Fibroblast of pulmonary artery (primary cell): ENCODE results near the gene ARL8A.

ENCODE experiments used
- DNase-seq: peaks from one replicate; pipeline ENCODE4 v3.0.0-alpha.2; 2010; ENCODE audit warnings: low read depth
- H3K4me3 ChIP-seq: replicated peaks from 2 replicates; pipeline ENCODE4 v1.5.1; 2011; ENCODE audit warnings: low read depth, mild to moderate bottlenecking, control low read depth, low read length, moderate library complexity
- CTCF ChIP-seq: IDR thresholded peaks from 2 replicates; pipeline ENCODE4 v1.5.1; 2011; ENCODE audit warnings: mild to moderate bottlenecking, control low read depth, low read length, inconsistent platforms; ENCODE audit errors: missing control alignments

ARL8A gene

GRCh38 chr1:202154148-202154765 is 9.7 kb upstream of the ARL8A start:
- TF ChIP-seq CTCF, result no peak
- H3K4me3 ChIP-seq, result no peak overlapping the region
- no peak for DNase-seq

- TF ChIP-seq CTCF, result no peak
- H3K4me3 ChIP-seq, result no peak overlapping the region
- no peak for DNase-seq
These were observed 8.7 kb upstream of the ARL8A start for GRCh38 chr1:202153284-202153683.

GRCh38 chr1:202152399-202152798 is 7.9 kb upstream of the ARL8A start:
- H3K4me3 ChIP-seq, result no peak overlapping the region
- DNase-seq, result no peak
- no peak for TF ChIP-seq CTCF

- H3K4me3 ChIP-seq, result no peak overlapping the region
- no peak for TF ChIP-seq CTCF
These were observed 6.5 kb upstream of the ARL8A start for GRCh38 chr1:202151045-202151444.

GRCh38 chr1:202150602-202151001 is 6.1 kb upstream of the ARL8A start:
- no peak for TF ChIP-seq CTCF
- no peak overlapping the region for H3K4me3 ChIP-seq
- no peak for DNase-seq

More at GRCh38 chr1:202151045-202151444, 6.5 kb upstream of the ARL8A start:
- DNase-seq, result no peak

GRCh38 chr1:202150187-202150586 is 5.7 kb upstream of the ARL8A start:
- no peak for TF ChIP-seq CTCF
- DNase-seq, result no peak
- H3K4me3 ChIP-seq, result no peak overlapping the region

GRCh38 chr1:202149566-202149965 is 5.0 kb upstream of the ARL8A start:
- no peak overlapping the region for H3K4me3 ChIP-seq
- DNase-seq, result no peak
- TF ChIP-seq CTCF, result no peak
